Left renal pelvis (tissue), 4 donors: ENCODE measurements around the gene PMS2. TPM values are rescaled to one million over a fixed set of nuclear protein-coding genes. Genes with fewer than 3 reads are reported as not detected.
"Not testable (repeated sequence)": the region's sequence is repeated elsewhere in the genome, so short reads cannot be mapped to it uniquely, and the experiment has no call there.

Experiments used
- DNase-seq, 4 donors: peaks; one replicate each; pipeline ENCODE4 v3.0.0-alpha.2; 2013; ENCODE audit warnings: low read depth in 4 of 4, low spot score in 3 of 4
- polyA plus RNA-seq, 4 donors: library from polyadenylated mRNA; unstranded; fragments of 120-200 nt; gene quantifications; one replicate each; pipeline ENCODE4 v1.2.1, GENCODE V29; 2013; ENCODE audit not compliant: insufficient read length in 4 of 4

PMS2 gene
- polyA plus RNA-seq: 10 to 100 TPM; 15.8 to 23.6 (median 22.2) TPM

- peak; percentile 97 to 99 (median 98) for DNase-seq
These were observed at the start of gene PMS2, which contains the start of gene AIMP2 for GRCh38 chr7:6008668-6009611. PMS2 (minus strand) TSS chr7:6009049; CDS start chr7:6009019, 30 bp downstream. AIMP2 (plus strand) TSS chr7:6009272; CDS start chr7:6009364, 92 bp downstream.

- DNase-seq: no peak
These were observed 48.7 kb upstream of the PMS2 start for GRCh38 chr7:6057316-6058129.

GRCh38 chr7:6056616-6057015 lies 47.8 kb upstream of the PMS2 start:
- DNase-seq: no peak

GRCh38 chr7:6051185-6051584 lies 42.3 kb upstream of the PMS2 start:
- not testable (repeated sequence) for DNase-seq

GRCh38 chr7:6049780-6050179 lies 40.9 kb upstream of the PMS2 start:
- no peak for DNase-seq

GRCh38 chr7:6035686-6036085 lies 26.8 kb upstream of the PMS2 start:
- no peak for DNase-seq

GRCh38 chr7:6035165-6035564 lies 26.3 kb upstream of the PMS2 start:
- no peak for DNase-seq

GRCh38 chr7:6032641-6033040 lies 23.8 kb upstream of the PMS2 start:
- DNase-seq: no peak

- DNase-seq: no peak
These were observed 23.3 kb upstream of the PMS2 start for GRCh38 chr7:6032167-6032566.

GRCh38 chr7:6031567-6031966 lies 22.7 kb upstream of the PMS2 start:
- no peak for DNase-seq

GRCh38 chr7:6030988-6031387 lies 22.1 kb upstream of the PMS2 start, which contains the start of gene ANKRD61:
ANKRD61 (plus strand) TSS chr7:6031376; CDS start chr7:6031376, 0 bp downstream.
- DNase-seq: no peak

- no peak for DNase-seq
These were observed 19.7 kb upstream of the PMS2 start for GRCh38 chr7:6028563-6028962.

- DNase-seq: no peak
These were observed 19.0 kb upstream of the PMS2 start for GRCh38 chr7:6027806-6028365.

GRCh38 chr7:6026820-6027311 lies 18.0 kb upstream of the PMS2 start:
- DNase-seq: no peak

- no peak for DNase-seq
These were observed 17.4 kb upstream of the PMS2 start for GRCh38 chr7:6026011-6026819.

- DNase-seq: no peak
These were observed 15.2 kb upstream of the PMS2 start for GRCh38 chr7:6023974-6024435.

- no peak for DNase-seq
These were observed 13.9 kb upstream of the PMS2 start for GRCh38 chr7:6022707-6023106.

GRCh38 chr7:6020371-6021286 lies 11.8 kb upstream of the PMS2 start:
- no peak for DNase-seq

GRCh38 chr7:6016653-6016966 lies 7.8 kb upstream of the PMS2 start:
- no peak for DNase-seq
